Lower lobe of right lung (tissue), 2 donors: ENCODE measurements around the gene ZBTB8B. TPM values are rescaled to one million over a fixed set of nuclear protein-coding genes. Genes with fewer than 3 reads are reported as not detected.
"Not testable (repeated sequence)": the region's sequence is repeated elsewhere in the genome, so short reads cannot be mapped to it uniquely, and the experiment has no call there.

ENCODE experiments used
- ATAC-seq, 2 donors: fragments of 200-7000 bp; cut with Tn5 transposase; one replicate each; pipeline ENCODE4 v1.9.1; 2020 to 2022; ENCODE audit warnings: mild to moderate bottlenecking in 2 of 2, moderate library complexity in 2 of 2
- DNase-seq: peaks from one replicate; pipeline ENCODE4 v3.0.0-alpha.2; 2020
- H3K27ac ChIP-seq: fragments of 200-600 bp; one replicate; pipeline ENCODE4 v1.8.0; 2022
- H3K27me3 ChIP-seq: fragments of 200-600 bp; one replicate; pipeline ENCODE4 v1.8.0; 2022; ENCODE audit warnings: low read depth
- H3K36me3 ChIP-seq: fragments of 200-600 bp; one replicate; pipeline ENCODE4 v1.8.0; 2022; ENCODE audit warnings: mild to moderate bottlenecking
- H3K4me1 ChIP-seq: fragments of 200-600 bp; one replicate; pipeline ENCODE4 v1.8.0; 2022
- H3K4me3 ChIP-seq: fragments of 200-600 bp; one replicate; pipeline ENCODE4 v1.8.0; 2022; ENCODE audit warnings: mild to moderate bottlenecking
- H3K9me3 ChIP-seq: fragments of 200-600 bp; one replicate; pipeline ENCODE4 v1.8.0; 2022
- intact Hi-C: fragments of 100-400 bp; cut with DNase I; formaldehyde crosslinking; loops from one replicate; pipeline ENCODE4 v1.11.0; 2022
- total RNA-seq: library from RNA; stranded (reverse); fragmentation: NEBNext Ultra II Directional; extraction: Animal tissue kit (Norgen Biotek cat#: 25700); gene quantifications from one replicate; pipeline ENCODE4 v1.2.1, GENCODE V29; 2021
- TF ChIP-seq, protein P1 (sequence below): fragments of 200-600 bp; IDR thresholded peaks from one replicate; pipeline ENCODE4 v1.8.0; 2022; ENCODE audit warnings: antibody characterized with exemption, mild to moderate bottlenecking
- donor health status: DM: no; HTN: yes; CAD: no; lungs with severe emphysema.

Gene ZBTB8B
- total RNA-seq, 1 donor from 2014 or later = 0.03 TPM

DNA sequence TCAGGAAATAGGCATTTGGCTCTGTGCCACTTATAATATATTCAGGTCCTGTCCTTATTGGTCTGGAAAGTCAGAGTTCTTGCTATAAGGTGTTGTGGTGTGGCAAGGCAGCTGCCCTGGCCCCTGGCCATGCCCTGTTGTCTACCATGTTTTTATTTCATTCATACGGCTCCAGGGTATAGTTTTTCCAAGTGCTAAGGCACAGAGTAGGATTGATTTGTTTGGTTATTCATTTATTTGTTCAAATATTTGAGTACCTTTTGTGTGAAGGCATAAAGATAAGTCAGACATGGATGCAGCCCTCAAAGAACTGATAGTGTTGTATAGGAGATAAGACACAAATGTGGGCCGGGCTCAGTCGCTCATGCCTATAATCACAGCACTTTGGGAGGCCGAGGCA lies 10.1 kb downstream of the ZBTB8B start:
- no peaks in the 10 kb centered on the region for H3K36me3 ChIP-seq
- TF ChIP-seq, protein P1, sequence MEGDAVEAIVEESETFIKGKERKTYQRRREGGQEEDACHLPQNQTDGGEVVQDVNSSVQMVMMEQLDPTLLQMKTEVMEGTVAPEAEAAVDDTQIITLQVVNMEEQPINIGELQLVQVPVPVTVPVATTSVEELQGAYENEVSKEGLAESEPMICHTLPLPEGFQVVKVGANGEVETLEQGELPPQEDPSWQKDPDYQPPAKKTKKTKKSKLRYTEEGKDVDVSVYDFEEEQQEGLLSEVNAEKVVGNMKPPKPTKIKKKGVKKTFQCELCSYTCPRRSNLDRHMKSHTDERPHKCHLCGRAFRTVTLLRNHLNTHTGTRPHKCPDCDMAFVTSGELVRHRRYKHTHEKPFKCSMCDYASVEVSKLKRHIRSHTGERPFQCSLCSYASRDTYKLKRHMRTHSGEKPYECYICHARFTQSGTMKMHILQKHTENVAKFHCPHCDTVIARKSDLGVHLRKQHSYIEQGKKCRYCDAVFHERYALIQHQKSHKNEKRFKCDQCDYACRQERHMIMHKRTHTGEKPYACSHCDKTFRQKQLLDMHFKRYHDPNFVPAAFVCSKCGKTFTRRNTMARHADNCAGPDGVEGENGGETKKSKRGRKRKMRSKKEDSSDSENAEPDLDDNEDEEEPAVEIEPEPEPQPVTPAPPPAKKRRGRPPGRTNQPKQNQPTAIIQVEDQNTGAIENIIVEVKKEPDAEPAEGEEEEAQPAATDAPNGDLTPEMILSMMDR = no peak
- H3K27me3 ChIP-seq = peaks cover 10% of the 10 kb centered on the region
- intact Hi-C loops = no loop called here
- H3K4me1 ChIP-seq = no peaks in the 10 kb centered on the region
- ATAC-seq (no peak), DNase-seq (no peak)
- no peaks in the 10 kb centered on the region for H3K9me3 ChIP-seq
- no peak overlapping the region for H3K27ac ChIP-seq
- no peak overlapping the region for H3K4me3 ChIP-seq

DNA sequence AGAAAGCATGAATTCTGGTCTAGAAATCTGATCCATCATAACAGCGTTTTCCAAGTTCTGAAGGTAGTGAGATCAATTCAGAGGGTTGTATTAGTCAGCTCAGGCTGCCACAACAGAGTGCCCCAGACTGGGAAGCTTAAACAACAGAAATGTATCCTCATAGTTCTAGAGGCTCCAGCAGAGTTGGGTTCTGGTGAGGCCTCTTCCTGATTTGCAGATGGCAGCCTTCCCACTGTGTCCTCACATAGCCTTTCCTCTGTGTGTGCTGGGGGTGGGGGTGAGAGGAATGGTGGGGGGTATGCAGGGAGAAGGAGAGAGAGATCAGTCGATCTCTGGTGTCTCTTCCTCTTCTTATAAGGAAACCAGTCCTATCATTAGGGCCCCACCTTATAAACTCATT lies 15.1 kb downstream of the ZBTB8B start:
- Histone ChIP-seq H3K36me3 (no peaks in the 10 kb centered on the region), H3K4me1 (no peaks in the 10 kb centered on the region), H3K4me3 (no peak overlapping the region), H3K9me3 (no peaks in the 10 kb centered on the region), H3K27ac (no peak overlapping the region), H3K27me3 (peaks cover 5% of the 10 kb centered on the region)
- no peak for ATAC-seq
- intact Hi-C loops = no loop called here
- TF ChIP-seq, protein P1 = no peak
- no peak for DNase-seq

- Histone ChIP-seq H3K4me3 (no peak overlapping the region), H3K4me1 (no peaks in the 10 kb centered on the region), H3K27ac (no peak overlapping the region), H3K36me3 (no peaks in the 10 kb centered on the region), H3K9me3 (no peaks in the 10 kb centered on the region), H3K27me3 (peaks cover 5% of the 10 kb centered on the region)
- no peak for ATAC-seq
- intact Hi-C loops = no loop called here
- DNase-seq = no peak
- TF ChIP-seq, protein P1 = no peak
Observed at GRCh38 chr1:32480761-32481160, 15.9 kb downstream of the ZBTB8B start.

- H3K4me3 ChIP-seq, H3K4me1 ChIP-seq, H3K9me3 ChIP-seq, H3K27ac ChIP-seq, H3K36me3 ChIP-seq, H3K27me3 ChIP-seq, DNase-seq, intact Hi-C loops, ATAC-seq: not testable (repeated sequence)
Observed at GRCh38 chr1:32481788-32482187, 16.9 kb downstream of the ZBTB8B start.

- no peak for ATAC-seq
- TF ChIP-seq, protein P1 = no peak
- H3K27ac ChIP-seq = no peak overlapping the region
Observed at GRCh38 chr1:32485554-32486255, 20.8 kb downstream of the ZBTB8B start.

DNA sequence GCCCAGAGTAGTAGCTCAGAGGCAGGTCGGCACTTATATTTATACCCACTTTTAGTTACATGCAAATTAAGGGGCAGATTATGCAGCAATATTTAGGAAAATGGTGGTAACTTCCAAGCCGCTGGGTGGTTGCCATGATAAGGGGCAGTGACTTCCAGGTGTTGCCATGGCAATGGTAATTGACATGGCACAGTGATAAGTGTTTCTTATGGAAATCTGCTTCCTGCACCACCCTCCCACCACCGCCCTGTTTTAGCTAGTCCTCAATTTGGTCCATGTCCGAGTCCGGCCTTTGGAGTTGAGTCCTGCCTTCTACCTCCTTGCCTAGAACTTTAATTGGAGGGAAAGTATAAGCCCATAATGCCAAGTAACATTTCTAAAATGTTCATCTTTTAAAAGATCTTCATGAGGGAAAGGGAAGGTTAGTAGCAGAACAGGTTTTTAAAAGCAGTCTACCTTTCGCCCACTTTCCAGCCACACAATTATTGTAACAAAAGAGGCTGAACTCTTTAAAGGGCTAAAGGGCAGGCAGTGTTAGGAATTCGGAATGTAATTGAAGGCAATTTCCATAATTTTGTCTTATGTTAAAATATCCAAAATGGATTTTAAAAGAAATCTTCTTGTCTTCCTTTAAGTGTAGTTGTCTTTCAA lies 21.7 kb downstream of the ZBTB8B start:
- intact Hi-C loops = no loop called here
- DNase-seq = no peak

More at GRCh38 chr1:32485554-32486255, 20.8 kb downstream of the ZBTB8B start:
- DNase-seq = no peak
- no peaks in the 10 kb centered on the region for H3K9me3 ChIP-seq
- H3K36me3 ChIP-seq = no peaks in the 10 kb centered on the region
- intact Hi-C loops = no loop called here
- no peak overlapping the region for H3K4me3 ChIP-seq
- no peaks in the 10 kb centered on the region for H3K4me1 ChIP-seq
- no peaks in the 10 kb centered on the region for H3K27me3 ChIP-seq

More for the DNA sequence above, 21.7 kb downstream of the ZBTB8B start:
- no peaks in the 10 kb centered on the region for H3K27me3 ChIP-seq
- no peak overlapping the region for H3K4me3 ChIP-seq
- TF ChIP-seq, protein P1 = no peak
- no peaks in the 10 kb centered on the region for H3K4me1 ChIP-seq
- ATAC-seq = no peak
- H3K36me3 ChIP-seq = no peaks in the 10 kb centered on the region
- H3K9me3 ChIP-seq = no peaks in the 10 kb centered on the region
- no peak overlapping the region for H3K27ac ChIP-seq
